Myocyte (in vitro differentiated cells): ENCODE results near the gene PPM1M. TPM values are rescaled to one million over a fixed set of nuclear protein-coding genes. Genes with fewer than 3 reads are reported as not detected.

ENCODE experiments used
- DNase-seq: peaks from one replicate; pipeline ENCODE4 v3.0.0-alpha.2; 2012; ENCODE audit warnings: low read depth
- total RNA-seq: library from RNA; depleted of rRNA; stranded (reverse); fragments of >200 nt; gene quantifications from 2 replicates; pipeline ENCODE4 v1.2.3, GENCODE V29; 2014

Gene PPM1M
- total RNA-seq, 1 donor from 2014 or later, result 5.5 TPM

- no peak for DNase-seq
Measured at GRCh38 chr3:52215351-52215750, 30.2 kb upstream of the PPM1M start.

- peak; percentile 98 for DNase-seq
Measured at GRCh38 chr3:52216585-52217408, 28.8 kb upstream of the PPM1M start.

GRCh38 chr3:52217409-52217805 lies 28.2 kb upstream of the PPM1M start:
- DNase-seq, result no peak

GRCh38 chr3:52218026-52218425 lies 27.5 kb upstream of the PPM1M start:
- no peak for DNase-seq

- no peak for DNase-seq
Measured at GRCh38 chr3:52218454-52218853, 27.1 kb upstream of the PPM1M start.

- DNase-seq, result no peak
Measured at GRCh38 chr3:52218937-52219650, 26.5 kb upstream of the PPM1M start.

- DNase-seq, result peak; percentile 78
Measured at GRCh38 chr3:52220380-52221026, 25.1 kb upstream of the PPM1M start.

- DNase-seq, result no peak
Measured at GRCh38 chr3:52221141-52221562, 24.4 kb upstream of the PPM1M start.

- DNase-seq, result no peak
Measured at GRCh38 chr3:52221563-52222318, 23.8 kb upstream of the PPM1M start.

GRCh38 chr3:52222319-52223221 lies 23.0 kb upstream of the PPM1M start:
- no peak for DNase-seq

GRCh38 chr3:52223449-52224408 lies 21.8 kb upstream of the PPM1M start:
- DNase-seq, result no peak

- no peak for DNase-seq
Measured at GRCh38 chr3:52225452-52226228, 19.9 kb upstream of the PPM1M start, which contains the start of gene TLR9. Gene TLR9 (minus strand): TSS chr3:52225645. CDS start chr3:52225529, 116 bp downstream.

GRCh38 chr3:52226229-52226817 lies 19.2 kb upstream of the PPM1M start:
- DNase-seq, result no peak

GRCh38 chr3:52227117-52227516 lies 18.4 kb upstream of the PPM1M start:
- no peak for DNase-seq

- DNase-seq, result no peak
Measured at GRCh38 chr3:52227766-52228165, 17.8 kb upstream of the PPM1M start.

- no peak for DNase-seq
Measured at GRCh38 chr3:52228266-52228665, 17.3 kb upstream of the PPM1M start.

GRCh38 chr3:52228751-52229291 lies 16.7 kb upstream of the PPM1M start:
- no peak for DNase-seq
